Caco-2 (cell line): Measurements from ENCODE around the gene NTN1. TPM values are rescaled to one million over a fixed set of nuclear protein-coding genes. Genes with fewer than 3 reads are reported as not detected.

ENCODE experiments used
- BruUV-seq: library from RNA; stranded (reverse); fragments of 400-500 nt; replicated peaks from 2 replicates; lab custom pipeline; 2021; lab: Mats Ljungman, UMichigan
- CTCF ChIA-PET: fragments of 300-600 bp; sonication (Branson Sonifier 250); formaldehyde crosslinking; loops from one replicate; lab custom pipeline; 2022; ENCODE audit warnings: antibody characterized with exemption; lab: Charles Lee
- POLR2A ChIA-PET: fragments of 300-600 bp; sonication (Branson Sonifier 250); formaldehyde crosslinking; loops from one replicate; lab custom pipeline; 2022; ENCODE audit warnings: antibody characterized with exemption; lab: Charles Lee
- DNase-seq, 2 experiments: peaks; one replicate each; pipeline versions ENCODE4 v3.0.0 to v3.0.0-alpha.2; 2020 to 2022
- H3K27me3 ChIP-seq: replicated peaks from 2 replicates; pipeline ENCODE4 v1.6.0; 2011; ENCODE audit warnings: low read length; ENCODE audit not compliant: control insufficient read depth, insufficient read depth
- H3K36me3 ChIP-seq: 2 replicates; pipeline ENCODE4 v1.5.1; 2011; ENCODE audit warnings: low read length; ENCODE audit not compliant: control insufficient read depth, insufficient read depth
- H3K4me1 ChIP-seq: fragments of 250-450 bp; sonication (Bioruptor Pico); 2 replicates; pipeline ENCODE4 v1.5.1; 2020; ENCODE audit warnings: mild to moderate bottlenecking
- H3K4me3 ChIP-seq: 2 replicates; pipeline ENCODE4 v1.5.1; 2011; ENCODE audit warnings: low read depth, mild to moderate bottlenecking, control low read depth, low read length
- H3K9me3 ChIP-seq: fragments of 250-450 bp; sonication (Bioruptor Pico); 2 replicates; pipeline ENCODE4 v1.5.1; 2020; ENCODE audit warnings: mild to moderate bottlenecking, moderate library complexity
- H3K27ac Mint-ChIP-seq: one replicate; pipeline ENCODE4 v1.8.0; 2022; ENCODE audit warnings: mixed read lengths; ENCODE audit not compliant: unreplicated experiment
- H3K27me3 Mint-ChIP-seq: one replicate; pipeline ENCODE4 v1.8.0; 2022; ENCODE audit warnings: mixed read lengths; ENCODE audit not compliant: insufficient read depth, unreplicated experiment
- H3K36me3 Mint-ChIP-seq: one replicate; pipeline ENCODE4 v1.8.0; 2022; ENCODE audit warnings: mild to moderate bottlenecking, mixed read lengths; ENCODE audit not compliant: insufficient read depth, unreplicated experiment
- H3K4me1 Mint-ChIP-seq: one replicate; pipeline ENCODE4 v1.8.0; 2022; ENCODE audit warnings: low read depth, mixed read lengths; ENCODE audit not compliant: unreplicated experiment
- H3K4me3 Mint-ChIP-seq: one replicate; pipeline ENCODE4 v1.8.0; 2022; ENCODE audit warnings: mild to moderate bottlenecking, moderate library complexity, mixed read lengths; ENCODE audit not compliant: unreplicated experiment
- H3K9me3 Mint-ChIP-seq: one replicate; pipeline ENCODE4 v1.8.0; 2022; ENCODE audit warnings: mixed read lengths; ENCODE audit not compliant: unreplicated experiment
- intact Hi-C: fragments of 100-400 bp; cut with micrococcal nuclease; formaldehyde crosslinking; loops from one replicate; pipeline ENCODE4 v1.10.0; 2022; ENCODE audit not compliant: unreplicated experiment
- total RNA-seq: library from RNA; stranded (reverse); gene quantifications from 2 replicates; pipeline ENCODE4 v1.2.3, GENCODE V29; 2022
- TF ChIP-seq, protein P1 (sequence below), 2 experiments: fragments of 200-600 bp in 1 of 2; IDR thresholded peaks; 1 replicate in 1 of 2; 2 replicates in 1 of 2; pipeline versions ENCODE4 v1.5.1 to v1.8.0; 2011 to 2022; ENCODE audit warnings: antibody characterized with exemption in 1 of 2, control low read depth in 1 of 2, inconsistent platforms in 1 of 2, low read depth in 1 of 2, low read length in 1 of 2, mild to moderate bottlenecking in 1 of 2, moderate library complexity in 1 of 2; ENCODE audit not compliant: insufficient read depth in 1 of 2, severe bottlenecking in 1 of 2, unreplicated experiment in 1 of 2

The NTN1 gene
- total RNA-seq, 1 experiment from 2014 or later: 0.88 TPM

DNA sequence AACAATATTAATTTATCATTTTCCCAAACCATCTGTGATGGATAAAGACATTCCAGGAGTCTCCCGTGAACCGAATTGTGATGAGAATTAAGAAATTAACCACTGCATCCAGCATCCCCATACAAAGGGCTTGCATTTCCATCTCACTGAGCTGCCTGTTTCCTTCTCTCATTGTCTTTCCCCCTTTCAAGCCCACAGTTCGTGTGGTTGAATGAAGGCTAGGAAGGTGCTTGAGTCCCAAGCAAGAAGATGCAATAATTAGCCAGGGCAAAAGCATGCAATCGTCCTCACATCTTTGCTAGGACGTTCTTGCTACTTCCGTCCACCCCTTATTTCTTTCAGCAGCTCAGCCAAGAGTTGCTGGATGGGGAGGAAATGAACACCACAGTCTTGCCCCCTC lies 146.1 kb downstream of the NTN1 start:
- no peaks in the 10 kb centered on the region for H3K27me3 ChIP-seq
- intact Hi-C loops: no loop called here
- POLR2A ChIA-PET: no interaction called here
- DNase-seq: no peak
- H3K4me3 Mint-ChIP-seq: no peak overlapping the region
- H3K4me1 Mint-ChIP-seq: peaks cover 17% of the 10 kb centered on the region
- no TSS peak for BruUV-seq
- peaks cover 3% of the 10 kb centered on the region for H3K27me3 Mint-ChIP-seq
- peaks cover 8% of the 10 kb centered on the region for H3K36me3 Mint-ChIP-seq
- no peaks in the 10 kb centered on the region for H3K4me1 ChIP-seq
- no peaks in the 10 kb centered on the region for H3K9me3 ChIP-seq
- H3K36me3 ChIP-seq: no peaks in the 10 kb centered on the region
- H3K4me3 ChIP-seq: no peak overlapping the region
- CTCF ChIA-PET: no interaction called here
- TF ChIP-seq, protein P1, sequence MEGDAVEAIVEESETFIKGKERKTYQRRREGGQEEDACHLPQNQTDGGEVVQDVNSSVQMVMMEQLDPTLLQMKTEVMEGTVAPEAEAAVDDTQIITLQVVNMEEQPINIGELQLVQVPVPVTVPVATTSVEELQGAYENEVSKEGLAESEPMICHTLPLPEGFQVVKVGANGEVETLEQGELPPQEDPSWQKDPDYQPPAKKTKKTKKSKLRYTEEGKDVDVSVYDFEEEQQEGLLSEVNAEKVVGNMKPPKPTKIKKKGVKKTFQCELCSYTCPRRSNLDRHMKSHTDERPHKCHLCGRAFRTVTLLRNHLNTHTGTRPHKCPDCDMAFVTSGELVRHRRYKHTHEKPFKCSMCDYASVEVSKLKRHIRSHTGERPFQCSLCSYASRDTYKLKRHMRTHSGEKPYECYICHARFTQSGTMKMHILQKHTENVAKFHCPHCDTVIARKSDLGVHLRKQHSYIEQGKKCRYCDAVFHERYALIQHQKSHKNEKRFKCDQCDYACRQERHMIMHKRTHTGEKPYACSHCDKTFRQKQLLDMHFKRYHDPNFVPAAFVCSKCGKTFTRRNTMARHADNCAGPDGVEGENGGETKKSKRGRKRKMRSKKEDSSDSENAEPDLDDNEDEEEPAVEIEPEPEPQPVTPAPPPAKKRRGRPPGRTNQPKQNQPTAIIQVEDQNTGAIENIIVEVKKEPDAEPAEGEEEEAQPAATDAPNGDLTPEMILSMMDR (IDR thresholded peaks at IDR 0.05; ENCODE audit: insufficient read depth in 1 of 2, low read depth in 1 of 2, low read length in 1 of 2, severe bottlenecking in 1 of 2, unreplicated experiment in 1 of 2): no peak
- no peak overlapping the region for H3K27ac Mint-ChIP-seq
- no peaks in the 10 kb centered on the region for H3K9me3 Mint-ChIP-seq

DNA sequence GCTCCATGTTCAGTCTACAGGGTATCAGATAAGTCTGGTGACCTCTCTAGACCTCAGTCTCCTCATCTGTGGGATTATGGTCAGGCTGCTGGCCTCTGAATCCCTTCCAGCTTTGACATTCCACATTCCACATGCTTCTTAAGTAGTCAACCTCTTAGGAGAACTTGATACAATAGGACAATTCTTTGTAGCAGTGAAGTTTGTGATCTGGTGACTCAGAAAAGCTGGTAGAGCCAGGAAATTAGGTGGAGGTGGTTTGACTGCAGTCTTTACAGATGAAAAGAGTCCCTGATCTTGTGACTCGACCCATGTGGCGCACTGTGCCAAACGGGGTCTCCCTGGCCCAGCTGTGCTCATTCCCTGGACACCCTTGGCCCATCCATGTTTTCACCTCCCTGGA lies 147.8 kb downstream of the NTN1 start:
- Mint-ChIP-seq H3K4me1 (peaks cover 9% of the 10 kb centered on the region), H3K27me3 (peaks cover 3% of the 10 kb centered on the region), H3K36me3 (no peaks in the 10 kb centered on the region), H3K9me3 (no peaks in the 10 kb centered on the region), H3K27ac (no peak overlapping the region), H3K4me3 (no peak overlapping the region)
- no peaks in the 10 kb centered on the region for H3K9me3 ChIP-seq
- no peaks in the 10 kb centered on the region for H3K36me3 ChIP-seq
- no peaks in the 10 kb centered on the region for H3K27me3 ChIP-seq
- intact Hi-C loops: no loop called here
- ChIA-PET POLR2A (no interaction called here), CTCF (no interaction called here)
- no TSS peak for BruUV-seq
- H3K4me3 ChIP-seq: no peak overlapping the region
- no peaks in the 10 kb centered on the region for H3K4me1 ChIP-seq
- TF ChIP-seq, protein P1 (IDR thresholded peaks at IDR 0.05; ENCODE audit: insufficient read depth in 1 of 2, low read depth in 1 of 2, low read length in 1 of 2, severe bottlenecking in 1 of 2, unreplicated experiment in 1 of 2): no peak
- DNase-seq: no peak

DNA sequence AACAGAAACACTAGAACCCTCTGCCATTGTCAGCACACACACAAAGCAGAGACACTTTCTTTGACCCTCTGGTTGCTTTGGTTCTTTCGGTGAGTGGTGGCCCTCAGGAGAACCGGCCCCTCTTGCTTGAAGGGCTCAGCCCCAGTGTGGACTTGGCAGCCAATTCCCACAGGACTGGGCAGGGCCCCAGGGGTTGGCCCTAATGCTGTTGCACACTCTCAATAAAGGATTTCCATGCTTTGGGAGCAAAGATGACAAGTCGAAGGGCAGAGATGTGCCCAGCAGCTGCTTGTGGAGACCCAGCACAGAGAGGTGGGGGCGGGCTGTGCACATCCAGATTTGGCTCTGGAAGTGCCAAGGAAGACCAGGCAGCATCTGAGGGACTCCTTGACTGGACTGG lies 149.0 kb downstream of the NTN1 start:
- Histone ChIP-seq H3K4me1 (no peaks in the 10 kb centered on the region), H3K4me3 (no peak overlapping the region), H3K9me3 (no peaks in the 10 kb centered on the region), H3K36me3 (no peaks in the 10 kb centered on the region), H3K27me3 (no peaks in the 10 kb centered on the region)
- intact Hi-C loops: no loop called here
- TF ChIP-seq, protein P1 (IDR thresholded peaks at IDR 0.05; ENCODE audit: insufficient read depth in 1 of 2, low read depth in 1 of 2, low read length in 1 of 2, severe bottlenecking in 1 of 2, unreplicated experiment in 1 of 2): no peak
- ChIA-PET CTCF (no interaction called here), POLR2A (no interaction called here)
- Mint-ChIP-seq H3K4me1 (peaks cover 9% of the 10 kb centered on the region), H3K4me3 (no peak overlapping the region), H3K27ac (no peak overlapping the region), H3K36me3 (no peaks in the 10 kb centered on the region), H3K27me3 (peaks cover 3% of the 10 kb centered on the region), H3K9me3 (no peaks in the 10 kb centered on the region)
- no TSS peak for BruUV-seq
- no peak for DNase-seq
